Measurements from ENCODE around the gene LRRK1.

- no peak for TF ChIP-seq POLR2A (IDR thresholded peaks at IDR 0.05; ENCODE audit: low read length)
- TF ChIP-seq GATA1 (IDR thresholded peaks at IDR 0.05; ENCODE audit: low read depth, low read length), result no peak
Observed at GRCh38 chr15:101018450-101018849, 99.3 kb downstream of the LRRK1 start.
